MCF 10A (cell line): ENCODE results near the gene TPM4. TPM values are rescaled to one million over a fixed set of nuclear protein-coding genes. Genes with fewer than 3 reads are reported as not detected.

ENCODE experiments used
- BruUV-seq: library from RNA; stranded (reverse); fragments of 400-500 nt; replicated peaks from 2 replicates; lab custom pipeline; 2021; lab: Mats Ljungman, UMichigan
- CTCF ChIA-PET: fragments of 300-600 bp; sonication (Branson Sonifier 250); formaldehyde crosslinking; extraction: SDS; loops from one replicate; lab custom pipeline; 2021; ENCODE audit warnings: antibody characterized with exemption, inconsistent platforms; lab: Yijun Ruan, JAX
- POLR2A ChIA-PET: fragments of 300-600, 350-650 bp; sonication (Branson Sonifier 250); formaldehyde crosslinking; extraction: SDS; loops from one replicate; lab custom pipeline; 2020; ENCODE audit warnings: antibody characterized with exemption, inconsistent platforms; lab: Yijun Ruan, JAX
- DNase-seq: peaks from one replicate; pipeline ENCODE4 v3.0.0-alpha.2; 2018; ENCODE audit not compliant: unreplicated experiment
- H3K27ac Mint-ChIP-seq: one replicate; pipeline ENCODE4 v1.8.0; 2022; ENCODE audit warnings: mild to moderate bottlenecking, low read depth, mixed read lengths; ENCODE audit not compliant: unreplicated experiment
- H3K27me3 Mint-ChIP-seq: one replicate; pipeline ENCODE4 v1.8.0; 2022; ENCODE audit warnings: mixed read lengths; ENCODE audit not compliant: insufficient read depth, unreplicated experiment
- H3K36me3 Mint-ChIP-seq: one replicate; pipeline ENCODE4 v1.8.0; 2022; ENCODE audit warnings: mild to moderate bottlenecking, moderate library complexity, mixed read lengths; ENCODE audit not compliant: insufficient read depth, unreplicated experiment
- H3K4me1 Mint-ChIP-seq: one replicate; pipeline ENCODE4 v1.8.0; 2022; ENCODE audit warnings: mixed read lengths; ENCODE audit not compliant: insufficient read depth, unreplicated experiment
- H3K4me3 Mint-ChIP-seq: one replicate; pipeline ENCODE4 v1.8.0; 2022; ENCODE audit warnings: mild to moderate bottlenecking, moderate library complexity, mixed read lengths; ENCODE audit not compliant: unreplicated experiment
- H3K9me3 Mint-ChIP-seq: one replicate; pipeline ENCODE4 v1.8.0; 2022; ENCODE audit warnings: mixed read lengths; ENCODE audit not compliant: unreplicated experiment
- intact Hi-C: fragments of 100-400 bp; cut with micrococcal nuclease; formaldehyde crosslinking; loops from 2 replicates; pipeline ENCODE4 v1.14.1; 2022
- total RNA-seq: library from RNA; stranded (reverse); gene quantifications from 2 replicates; pipeline ENCODE4 v1.2.3, GENCODE V29; 2022
- TF ChIP-seq, protein P1 (sequence below): fragments of 200-600 bp; IDR thresholded peaks from one replicate; pipeline ENCODE4 v1.8.0; 2022; ENCODE audit warnings: antibody characterized with exemption, mild to moderate bottlenecking; ENCODE audit not compliant: unreplicated experiment

The TPM4 gene
- total RNA-seq, 1 experiment from 2014 or later: 355 TPM

DNA sequence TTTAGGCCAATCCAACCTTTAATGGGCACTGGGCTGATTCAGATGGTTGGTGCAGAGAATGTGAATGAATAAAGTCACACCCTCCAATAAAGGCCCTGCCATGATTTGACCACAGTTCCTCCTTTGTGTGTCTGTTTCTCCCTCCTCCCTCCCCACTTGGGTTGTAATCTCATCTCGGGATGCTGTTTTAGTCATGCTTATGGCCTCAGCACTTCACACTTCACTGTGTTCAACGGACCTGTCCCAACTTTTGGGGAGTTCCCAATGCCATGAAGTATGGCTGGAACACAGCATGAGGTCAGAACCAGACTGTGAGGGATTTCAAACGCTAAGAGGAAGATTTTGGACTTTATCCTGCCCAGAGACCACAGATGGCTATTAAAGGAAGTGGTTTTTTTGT, 29.8 kb downstream of the TPM4 start:
- peaks cover 52% of the 10 kb centered on the region for H3K36me3 Mint-ChIP-seq
- no peaks in the 10 kb centered on the region for H3K27me3 Mint-ChIP-seq
- TF ChIP-seq, protein P1, sequence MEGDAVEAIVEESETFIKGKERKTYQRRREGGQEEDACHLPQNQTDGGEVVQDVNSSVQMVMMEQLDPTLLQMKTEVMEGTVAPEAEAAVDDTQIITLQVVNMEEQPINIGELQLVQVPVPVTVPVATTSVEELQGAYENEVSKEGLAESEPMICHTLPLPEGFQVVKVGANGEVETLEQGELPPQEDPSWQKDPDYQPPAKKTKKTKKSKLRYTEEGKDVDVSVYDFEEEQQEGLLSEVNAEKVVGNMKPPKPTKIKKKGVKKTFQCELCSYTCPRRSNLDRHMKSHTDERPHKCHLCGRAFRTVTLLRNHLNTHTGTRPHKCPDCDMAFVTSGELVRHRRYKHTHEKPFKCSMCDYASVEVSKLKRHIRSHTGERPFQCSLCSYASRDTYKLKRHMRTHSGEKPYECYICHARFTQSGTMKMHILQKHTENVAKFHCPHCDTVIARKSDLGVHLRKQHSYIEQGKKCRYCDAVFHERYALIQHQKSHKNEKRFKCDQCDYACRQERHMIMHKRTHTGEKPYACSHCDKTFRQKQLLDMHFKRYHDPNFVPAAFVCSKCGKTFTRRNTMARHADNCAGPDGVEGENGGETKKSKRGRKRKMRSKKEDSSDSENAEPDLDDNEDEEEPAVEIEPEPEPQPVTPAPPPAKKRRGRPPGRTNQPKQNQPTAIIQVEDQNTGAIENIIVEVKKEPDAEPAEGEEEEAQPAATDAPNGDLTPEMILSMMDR: no peak
- no peak for DNase-seq
- H3K4me3 Mint-ChIP-seq: no peak overlapping the region
- H3K27ac Mint-ChIP-seq: no peak overlapping the region
- no TSS peak for BruUV-seq
- ChIA-PET POLR2A (no interaction called here), CTCF (interaction anchor here (1.0 kb wide), 1 partner anchor 28 kb away, joined by 6 read pairs; no protein-coding TSS in a partner anchor)
- H3K9me3 Mint-ChIP-seq: no peaks in the 10 kb centered on the region
- H3K4me1 Mint-ChIP-seq: no peaks in the 10 kb centered on the region
- intact Hi-C loops: no loop called here

GRCh38 chr19:16111160-16111908, 35.0 kb downstream of the TPM4 start, which contains the start of gene RAB8A:
TSS of gene RAB8A (plus strand) at chr19:16111889. CDS start at chr19:16111902, 13 bp downstream.
- ChIA-PET CTCF (interaction anchor here (0.6 to 5.0 kb wide), 25 partner anchors 10 to 537 kb away, joined by 3 to 34 read pairs (median 4); partner anchors contain the start of genes C19orf44 and CALR3), POLR2A (interaction anchor here (0.6 to 1.9 kb wide), 12 partner anchors 9 to 86 kb away, joined by 3 to 12 read pairs (median 4); partner anchors contain the start of genes FAM32A and TPM4)
- H3K4me3 Mint-ChIP-seq: peak within 1 kb of the TSS; percentile 90
- TF ChIP-seq, protein P1: peak; percentile 91
- no TSS peak for BruUV-seq
- peak; percentile 99 for DNase-seq
- no peaks in the 10 kb centered on the region for H3K27me3 Mint-ChIP-seq
- no peaks in the 10 kb centered on the region for H3K4me1 Mint-ChIP-seq
- H3K9me3 Mint-ChIP-seq: no peaks in the 10 kb centered on the region
- H3K36me3 Mint-ChIP-seq: peaks cover 13% of the 10 kb centered on the region
- H3K27ac Mint-ChIP-seq: peak within 1 kb of the TSS; percentile 94
- intact Hi-C loops: loop anchor here (1.0 to 2.0 kb wide), 5 partner anchors 41 to 74 kb away; partner anchors contain the start of gene FAM32A

- TSS peak; percentile 70 for BruUV-seq
- TF ChIP-seq, protein P1: no peak
- intact Hi-C loops: loop anchor here (1.0 to 2.0 kb wide), 5 partner anchors 42 to 73 kb away; partner anchors contain the start of gene FAM32A
- ChIA-PET POLR2A (interaction anchor here (0.5 to 1.9 kb wide), 15 partner anchors 8 to 85 kb away, joined by 3 to 12 read pairs (median 4); partner anchors contain the start of genes FAM32A and TPM4), CTCF (interaction anchor here (0.5 to 2.4 kb wide), 8 partner anchors 9 to 284 kb away, joined by 3 to 17 read pairs (median 4); no protein-coding TSS in a partner anchor)
- H3K27ac Mint-ChIP-seq: peak overlapping the region; percentile 94
- no peak for DNase-seq
- no peaks in the 10 kb centered on the region for H3K27me3 Mint-ChIP-seq
- no peaks in the 10 kb centered on the region for H3K4me1 Mint-ChIP-seq
- peaks cover 17% of the 10 kb centered on the region for H3K36me3 Mint-ChIP-seq
- peak overlapping the region; percentile 90 for H3K4me3 Mint-ChIP-seq
- no peaks in the 10 kb centered on the region for H3K9me3 Mint-ChIP-seq
These were observed 35.8 kb downstream of the TPM4 start for GRCh38 chr19:16111909-16112752.
